B cell (primary cell): ENCODE data around the gene FAM210B.

ENCODE experiments used
- CTCF ChIP-seq: fragments of 200-600 bp; IDR thresholded peaks from one replicate; pipeline ENCODE4 v1.8.0; 2022; ENCODE audit warnings: antibody characterized with exemption, mild to moderate bottlenecking
- EZH2 ChIP-seq: IDR thresholded peaks from 2 replicates; pipeline ENCODE4 v1.6.1; 2012; ENCODE audit warnings: borderline replicate concordance, low read depth, mild to moderate bottlenecking, moderate library complexity, low read length; ENCODE audit not compliant: insufficient read depth, poor library complexity, severe bottlenecking

- TF ChIP-seq CTCF (no peak), EZH2 (no peak)
These were observed 54.2 kb downstream of the FAM210B start for GRCh38 chr20:56412949-56413348.
